Activated CD8-positive, alpha-beta memory T cell treated with anti-CD3 and anti-CD28 coated beads, Interleukin-2, amount 10 ng/mL, durations not matched to agents 7 days and 5 days (primary cell): ENCODE data around the gene CHD6. TPM values are rescaled to one million over a fixed set of nuclear protein-coding genes. Genes with fewer than 3 reads are reported as not detected.

ENCODE experiments used
- ATAC-seq: fragments of 150-1000 bp; cut with Tn5 transposase; one replicate; pipeline ENCODE4 v1.10.0; 2021; ENCODE audit warnings: moderate library complexity
- CTCF ChIA-PET: fragments of 350-600 bp; sonication (Branson Sonifier 250); formaldehyde crosslinking; loops from one replicate; lab custom pipeline; 2021; ENCODE audit warnings: antibody characterized with exemption; lab: Charles Lee
- DNase-seq: peaks from one replicate; pipeline ENCODE4 v3.0.0-alpha.2; 2020
- H3K27ac Mint-ChIP-seq: one replicate; pipeline ENCODE4 v1.8.0; 2021; ENCODE audit warnings: mild to moderate bottlenecking, mixed read lengths
- H3K27me3 Mint-ChIP-seq: one replicate; pipeline ENCODE4 v1.8.0; 2021; ENCODE audit warnings: mixed read lengths
- H3K36me3 Mint-ChIP-seq: one replicate; pipeline ENCODE4 v1.8.0; 2021; ENCODE audit warnings: mild to moderate bottlenecking, mixed read lengths
- H3K4me1 Mint-ChIP-seq: one replicate; pipeline ENCODE4 v1.8.0; 2021; ENCODE audit warnings: mixed read lengths
- H3K4me3 Mint-ChIP-seq: one replicate; pipeline ENCODE4 v1.8.0; 2021; ENCODE audit warnings: mild to moderate bottlenecking, moderate library complexity, mixed read lengths
- H3K9me3 Mint-ChIP-seq: one replicate; pipeline ENCODE4 v1.8.0; 2022; ENCODE audit warnings: low read depth, mixed read lengths
- total RNA-seq, 2 experiments: library from RNA; stranded (reverse); gene quantifications; one replicate each; pipeline ENCODE4 v1.2.3, GENCODE V29; 2021

Gene CHD6
- total RNA-seq, 2 experiments from 2014 or later, result 32.2 to 33.5 TPM

GRCh38 chr20:41355598-41356203, 262.5 kb downstream of the CHD6 start:
- H3K4me3 Mint-ChIP-seq, result no peak overlapping the region
- ATAC-seq (no peak), DNase-seq (no peak)
- no peak overlapping the region for H3K27ac Mint-ChIP-seq
- CTCF ChIA-PET, result no interaction called here
- no peaks in the 10 kb centered on the region for H3K9me3 Mint-ChIP-seq
- H3K27me3 Mint-ChIP-seq, result no peaks in the 10 kb centered on the region
- no peaks in the 10 kb centered on the region for H3K36me3 Mint-ChIP-seq
- H3K4me1 Mint-ChIP-seq, result no peaks in the 10 kb centered on the region

GRCh38 chr20:41355192-41355591, 263.0 kb downstream of the CHD6 start:
- CTCF ChIA-PET, result no interaction called here

GRCh38 chr20:41353530-41353929, 264.6 kb downstream of the CHD6 start:
- Mint-ChIP-seq H3K4me1 (no peaks in the 10 kb centered on the region), H3K9me3 (no peaks in the 10 kb centered on the region), H3K27ac (no peak overlapping the region), H3K36me3 (no peaks in the 10 kb centered on the region), H3K27me3 (peaks cover 3% of the 10 kb centered on the region), H3K4me3 (no peak overlapping the region)
- CTCF ChIA-PET, result interaction anchor here (1.0 kb wide), 1 partner anchor 9 kb away, joined by 3 read pairs; no protein-coding TSS in a partner anchor
- ATAC-seq (no peak), DNase-seq (no peak)

More at GRCh38 chr20:41355192-41355591, 263.0 kb downstream of the CHD6 start:
- Mint-ChIP-seq H3K4me1 (no peaks in the 10 kb centered on the region), H3K9me3 (no peaks in the 10 kb centered on the region), H3K4me3 (no peak overlapping the region), H3K36me3 (no peaks in the 10 kb centered on the region), H3K27me3 (peaks cover 3% of the 10 kb centered on the region), H3K27ac (no peak overlapping the region)
- ATAC-seq, result no peak
- no peak for DNase-seq

- Mint-ChIP-seq H3K9me3 (no peaks in the 10 kb centered on the region), H3K4me1 (no peaks in the 10 kb centered on the region), H3K36me3 (no peaks in the 10 kb centered on the region), H3K27me3 (peaks cover 3% of the 10 kb centered on the region), H3K27ac (no peak overlapping the region), H3K4me3 (no peak overlapping the region)
- CTCF ChIA-PET, result no interaction called here
- DNase-seq (no peak), ATAC-seq (no peak)
These were observed 265.5 kb downstream of the CHD6 start for GRCh38 chr20:41352666-41353065.

- Mint-ChIP-seq H3K36me3 (no peaks in the 10 kb centered on the region), H3K27me3 (peaks cover 3% of the 10 kb centered on the region), H3K4me1 (no peaks in the 10 kb centered on the region), H3K4me3 (no peak overlapping the region), H3K27ac (no peak overlapping the region), H3K9me3 (no peaks in the 10 kb centered on the region)
- CTCF ChIA-PET, result no interaction called here
- ATAC-seq (no peak), DNase-seq (no peak)
These were observed 266.1 kb downstream of the CHD6 start for GRCh38 chr20:41352106-41352505.
